ENCODE measurements around the gene DYSF. TPM values are rescaled to one million over a fixed set of nuclear protein-coding genes. Genes with fewer than 3 reads are reported as not detected.

DYSF gene
- total and polyA plus RNA-seq, 5 experiments from 2014 or later, result 3.0 to 3.5 (median 3.2) TPM

GRCh38 chr2:71693286-71694270, 240.2 kb downstream of the DYSF start:
- ATAC-seq (no peak), DNase-seq (peak in 1 of 10 donors; percentile 52)
- H3K9me3 Mint-ChIP-seq, result peaks cover 0 to 2% (median 0%) of the 10 kb centered on the region in 9 donors
- peaks cover 0 to 17% (median 13%) of the 10 kb centered on the region in 5 donors for H3K27me3 Mint-ChIP-seq
- POLR2A ChIA-PET, result no interaction called here
- H3K4me3 Mint-ChIP-seq, result no peak overlapping the region
- no peak overlapping the region for H3K27ac Mint-ChIP-seq
- H3K36me3 Mint-ChIP-seq, result no peaks in the 10 kb centered on the region
- peaks cover 0 to under 1% (median 0%) of the 10 kb centered on the region in 4 donors for H3K4me1 Mint-ChIP-seq

GRCh38 chr2:71694501-71695234, 241.3 kb downstream of the DYSF start:
- Mint-ChIP-seq H3K36me3 (no peaks in the 10 kb centered on the region), H3K4me1 (no peaks in the 10 kb centered on the region), H3K27me3 (peaks cover 0 to 17% (median 13%) of the 10 kb centered on the region in 5 donors), H3K27ac (no peak overlapping the region), H3K9me3 (peaks cover 0 to 2% (median 0%) of the 10 kb centered on the region in 9 donors), H3K4me3 (no peak overlapping the region)
- ATAC-seq (no peak), DNase-seq (peak in 1 of 10 donors; percentile 15)
- POLR2A ChIA-PET, result no interaction called here

GRCh38 chr2:71695235-71696120, 242.1 kb downstream of the DYSF start:
- POLR2A ChIA-PET, result no interaction called here
- DNase-seq (peak in 1 of 10 donors; percentile 46), ATAC-seq (no peak)
- peak overlapping the region in 1 of 10 donors; percentile 36 for H3K27ac Mint-ChIP-seq
- peaks cover 0 to 17% (median 11%) of the 10 kb centered on the region in 5 donors for H3K27me3 Mint-ChIP-seq
- H3K9me3 Mint-ChIP-seq, result peaks cover 0 to 2% (median 0%) of the 10 kb centered on the region in 9 donors
- no peaks in the 10 kb centered on the region for H3K36me3 Mint-ChIP-seq
- H3K4me3 Mint-ChIP-seq, result no peak overlapping the region
- H3K4me1 Mint-ChIP-seq, result no peaks in the 10 kb centered on the region

- Mint-ChIP-seq H3K27ac (no peak overlapping the region), H3K36me3 (no peaks in the 10 kb centered on the region), H3K4me3 (no peak overlapping the region), H3K9me3 (no peaks in the 10 kb centered on the region), H3K27me3 (peaks cover 0 to 17% (median 8%) of the 10 kb centered on the region in 5 donors), H3K4me1 (no peaks in the 10 kb centered on the region)
- POLR2A ChIA-PET, result no interaction called here
- no peak for ATAC-seq
- peak in 1 of 10 donors; percentile 19 for DNase-seq
Observed at GRCh38 chr2:71696381-71696780, 243.0 kb downstream of the DYSF start.

GRCh38 chr2:71697106-71698004, 244.0 kb downstream of the DYSF start:
- no peak for ATAC-seq
- H3K27ac Mint-ChIP-seq, result no peak overlapping the region
- H3K4me3 Mint-ChIP-seq, result no peak overlapping the region
- DNase-seq, result peak in 1 of 10 donors; percentile 18
- POLR2A ChIA-PET, result no interaction called here
- H3K36me3 Mint-ChIP-seq, result no peaks in the 10 kb centered on the region
- no peaks in the 10 kb centered on the region for H3K4me1 Mint-ChIP-seq
- no peaks in the 10 kb centered on the region for H3K9me3 Mint-ChIP-seq
- peaks cover 0 to 19% (median 8%) of the 10 kb centered on the region in 5 donors for H3K27me3 Mint-ChIP-seq

- ATAC-seq (no peak), DNase-seq (peak in 1 of 10 donors; percentile 49)
- Mint-ChIP-seq H3K9me3 (no peaks in the 10 kb centered on the region), H3K4me1 (no peaks in the 10 kb centered on the region), H3K36me3 (no peaks in the 10 kb centered on the region), H3K27ac (no peak overlapping the region), H3K27me3 (peaks cover 0 to 26% (median 9%) of the 10 kb centered on the region in 5 donors), H3K4me3 (no peak overlapping the region)
- POLR2A ChIA-PET, result no interaction called here
Observed at GRCh38 chr2:71699428-71699827, 246.1 kb downstream of the DYSF start.

- no peak for ATAC-seq
- H3K36me3 Mint-ChIP-seq, result no peaks in the 10 kb centered on the region
Observed at GRCh38 chr2:71700041-71700657, 246.8 kb downstream of the DYSF start.

GRCh38 chr2:71700658-71701397, 247.5 kb downstream of the DYSF start:
- no peak for DNase-seq
- Mint-ChIP-seq H3K27me3 (peaks cover 0 to 24% (median 9%) of the 10 kb centered on the region in 5 donors), H3K4me3 (no peak overlapping the region), H3K4me1 (no peaks in the 10 kb centered on the region), H3K36me3 (no peaks in the 10 kb centered on the region), H3K27ac (no peak overlapping the region), H3K9me3 (no peaks in the 10 kb centered on the region)
- no peak for ATAC-seq
- POLR2A ChIA-PET, result no interaction called here

More at GRCh38 chr2:71700041-71700657, 246.8 kb downstream of the DYSF start:
- H3K4me3 Mint-ChIP-seq, result no peak overlapping the region
- POLR2A ChIA-PET, result no interaction called here
- peak in 1 of 10 donors; percentile 27 for DNase-seq
- H3K27me3 Mint-ChIP-seq, result peaks cover 0 to 23% (median 7%) of the 10 kb centered on the region in 5 donors
- no peaks in the 10 kb centered on the region for H3K9me3 Mint-ChIP-seq
- no peaks in the 10 kb centered on the region for H3K4me1 Mint-ChIP-seq
- H3K27ac Mint-ChIP-seq, result no peak overlapping the region

- Mint-ChIP-seq H3K27me3 (peaks cover 0 to 20% (median 9%) of the 10 kb centered on the region in 5 donors), H3K36me3 (no peaks in the 10 kb centered on the region), H3K27ac (no peak overlapping the region), H3K9me3 (no peaks in the 10 kb centered on the region), H3K4me3 (no peak overlapping the region), H3K4me1 (no peaks in the 10 kb centered on the region)
- ATAC-seq (no peak), DNase-seq (no peak)
- POLR2A ChIA-PET, result no interaction called here
Observed at GRCh38 chr2:71702071-71702970, 249.0 kb downstream of the DYSF start.
